ENCODE results near the gene CD80. TPM values are rescaled to one million over a fixed set of nuclear protein-coding genes. Genes with fewer than 3 reads are reported as not detected.

The CD80 gene
- total and polyA plus RNA-seq, 9 of the 15 experiments (the other 6 are each of a cell fraction or from before 2014, with no cell fraction given): 3.0 to 8.2 (median 5.7) TPM

GRCh38 chr3:119562307-119562961, 3.0 kb upstream of the CD80 start:
- no peak for TF ChIP-seq FOXA3 (CRISPR knock-in tag; conservative IDR thresholded peaks at IDR 0.05 in 1 of 2, IDR thresholded peaks at IDR 0.05 in 1 of 2)
- TF ChIP-seq ZNF41 (CRISPR knock-in tag; conservative IDR thresholded peaks at IDR 0.05): no peak
- no peak for TF ChIP-seq FOXK1 (CRISPR knock-in tag; IDR thresholded peaks at IDR 0.05; ENCODE audit: borderline replicate concordance)
- no peak for TF ChIP-seq SMARCE1 (IDR thresholded peaks at IDR 0.05)
- TF ChIP-seq TAF15 (IDR thresholded peaks at IDR 0.05; ENCODE audit: low read depth, low read length): no peak
- peak; percentile 57; the same call in 1 of the 2 replicates for TF ChIP-seq ESRRA (IDR thresholded peaks at IDR 0.05; ENCODE audit: borderline replicate concordance, low read depth)
- TF ChIP-seq PHB2 (IDR thresholded peaks at IDR 0.05; ENCODE audit: low read depth): no peak
- no peak for TF ChIP-seq MCM2 (IDR thresholded peaks at IDR 0.05; ENCODE audit: low read depth)
- no peak for TF ChIP-seq RBM39 (optimal IDR thresholded peaks at IDR 0.05; ENCODE audit: low read depth, low read length)
- no peak for TF ChIP-seq STAG1 (CRISPR knock-in tag; IDR thresholded peaks at IDR 0.05; ENCODE audit: borderline replicate concordance)
- TF ChIP-seq CEBPB (tag; IDR thresholded peaks at IDR 0.05): peak; percentile 84
- TF ChIP-seq CEBPG (CRISPR knock-in tag; IDR thresholded peaks at IDR 0.05): no peak
- TF ChIP-seq CEBPG (tag; conservative IDR thresholded peaks at IDR 0.05 in 1 of 2, IDR thresholded peaks at IDR 0.05 in 1 of 2): peak in 1 of 2 experiments; percentile 10; a peak in 1 of 4 replicates
- no peak for TF ChIP-seq ZNF121 (CRISPR knock-in tag; conservative IDR thresholded peaks at IDR 0.05)
- TF ChIP-seq ZNF586 (CRISPR knock-in tag; conservative IDR thresholded peaks at IDR 0.05): no peak
- TF ChIP-seq KLF13 (tag; IDR thresholded peaks at IDR 0.05; ENCODE audit: borderline replicate concordance, low read depth): no peak
- TF ChIP-seq STAT5B (CRISPR knock-in tag; IDR thresholded peaks at IDR 0.05): no peak
- no peak for TF ChIP-seq THRB (CRISPR knock-in tag; conservative IDR thresholded peaks at IDR 0.05)
- no peak for TF ChIP-seq NFE2 (IDR thresholded peaks at IDR 0.05; ENCODE audit: low read depth)
- no peak for TF ChIP-seq MTA1 (IDR thresholded peaks at IDR 0.05; ENCODE audit: borderline replicate concordance)
- peak; percentile 20; the same call in 1 of the 2 replicates for TF ChIP-seq CTBP1 (IDR thresholded peaks at IDR 0.05; ENCODE audit: borderline replicate concordance)
- TF ChIP-seq MEF2A (IDR thresholded peaks at IDR 0.05; ENCODE audit: control insufficient read depth, low read depth, low read length): no peak
- no peak overlapping the region for H3K4me2 ChIP-seq (ENCODE audit: insufficient read depth, low read length)
- no peak overlapping the region for H3K27ac ChIP-seq (ENCODE audit: extremely low read depth, low read depth, low read length)
- POLR2A ChIA-PET: no interaction called here
- no peaks in the 10 kb centered on the region for H3K36me3 ChIP-seq (ENCODE audit: control insufficient read depth, insufficient read depth, low read length)
- ATAC-seq (no peak), DNase-seq (ENCODE audit: extremely low read depth in 1 of 4, low spot score in 3 of 4) (no peak), FAIRE-seq (no peak)
- H3K9me1 ChIP-seq (ENCODE audit: control insufficient read depth, insufficient read depth, low read length): no peaks in the 10 kb centered on the region
- H3K4me3 ChIP-seq: no peak overlapping the region
- BruUV-seq (replicated peaks): no TSS peak
- intact Hi-C loops (cut with micrococcal nuclease): no loop called here
- no peaks in the 10 kb centered on the region for H3K27me3 ChIP-seq (ENCODE audit: control insufficient read depth in 2 of 2, insufficient read depth in 2 of 2, low read length in 2 of 2)
- H3K79me2 ChIP-seq (ENCODE audit: control insufficient read depth, insufficient read depth, low read length): peaks cover 8% of the 10 kb centered on the region; the same call in 1 of the 3 replicates
- peak overlapping the region in 1 of 2 experiments; percentile 58; a peak in 1 of 4 replicates for H3K9ac ChIP-seq (ENCODE audit: insufficient read depth in 1 of 2, low read depth in 2 of 2, low read length in 2 of 2)
- in situ Hi-C loops (cut with MboI): no loop called here
- H3K9me3 ChIP-seq (replicated peaks; ENCODE audit: control insufficient read depth, insufficient read depth, low read depth, low read length): no peaks in the 10 kb centered on the region
- H3K4me1 ChIP-seq (replicated peaks in 1 of 2; ENCODE audit: control insufficient read depth in 2 of 2, insufficient read depth in 2 of 2, low read length in 2 of 2): peaks cover 0 to 11% of the 10 kb centered on the region in 2 experiments; a peak in 3 of 5 replicates
- H4K20me1 ChIP-seq (replicated peaks; ENCODE audit: control insufficient read depth, insufficient read depth, low read length): no peaks in the 10 kb centered on the region
- CTCF ChIA-PET (ENCODE audit: low intra/inter-chr PET ratio): no interaction called here
- H2AFZ ChIP-seq (ENCODE audit: low read depth, low read length): no peak overlapping the region
- WGBS (ENCODE audit: insufficient coverage, low coverage, missing lambda C conversion rate): 51% methylated on average over 6 of the region's 6 CpGs

Measured in K562 (cell line).